ENCODE data around the gene CLDN5.

DNA sequence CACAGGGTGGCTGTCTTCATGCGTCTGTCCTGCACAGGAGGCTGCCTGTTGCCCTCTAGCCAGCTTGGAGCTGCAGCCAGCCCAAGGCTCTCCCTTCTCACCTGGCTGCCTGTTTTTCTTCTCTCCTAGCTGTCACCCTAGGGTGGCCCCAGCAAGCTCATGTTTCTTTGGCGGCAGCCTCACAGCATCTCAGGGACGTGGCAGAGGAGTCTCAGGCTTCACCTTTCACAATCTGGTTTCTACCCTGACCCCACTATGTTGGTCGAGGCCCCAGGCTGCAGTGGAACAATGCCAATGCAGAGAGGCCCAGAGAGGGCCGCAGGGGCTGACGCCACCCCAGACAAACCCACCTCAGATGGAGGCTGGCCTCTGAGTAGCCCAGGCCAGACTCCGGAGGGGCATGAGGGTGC lies 2.5 kb upstream of the CLDN5 start:
- no peak for TF ChIP-seq POLR2A (IDR thresholded peaks at IDR 0.05; ENCODE audit: low read depth, low read length)
- no peak for TF ChIP-seq POLR2AphosphoS5 (IDR thresholded peaks at IDR 0.05; ENCODE audit: low read depth, low read length)
- no peak for TF ChIP-seq TAF1 (IDR thresholded peaks at IDR 0.05; ENCODE audit: low read depth, low read length)
- TF ChIP-seq SPI1 (IDR thresholded peaks at IDR 0.05; ENCODE audit: low read depth, low read length): no peak
- TF ChIP-seq PAX5 (IDR thresholded peaks at IDR 0.05; ENCODE audit: insufficient read depth, low read length, severe bottlenecking): no peak
